ENCODE data around the gene HOOK1. TPM values are rescaled to one million over a fixed set of nuclear protein-coding genes. Genes with fewer than 3 reads are reported as not detected.

HOOK1 gene
- total and polyA plus RNA-seq, 9 donors = 0.15 to 9.9 (median 1.5) TPM

DNA sequence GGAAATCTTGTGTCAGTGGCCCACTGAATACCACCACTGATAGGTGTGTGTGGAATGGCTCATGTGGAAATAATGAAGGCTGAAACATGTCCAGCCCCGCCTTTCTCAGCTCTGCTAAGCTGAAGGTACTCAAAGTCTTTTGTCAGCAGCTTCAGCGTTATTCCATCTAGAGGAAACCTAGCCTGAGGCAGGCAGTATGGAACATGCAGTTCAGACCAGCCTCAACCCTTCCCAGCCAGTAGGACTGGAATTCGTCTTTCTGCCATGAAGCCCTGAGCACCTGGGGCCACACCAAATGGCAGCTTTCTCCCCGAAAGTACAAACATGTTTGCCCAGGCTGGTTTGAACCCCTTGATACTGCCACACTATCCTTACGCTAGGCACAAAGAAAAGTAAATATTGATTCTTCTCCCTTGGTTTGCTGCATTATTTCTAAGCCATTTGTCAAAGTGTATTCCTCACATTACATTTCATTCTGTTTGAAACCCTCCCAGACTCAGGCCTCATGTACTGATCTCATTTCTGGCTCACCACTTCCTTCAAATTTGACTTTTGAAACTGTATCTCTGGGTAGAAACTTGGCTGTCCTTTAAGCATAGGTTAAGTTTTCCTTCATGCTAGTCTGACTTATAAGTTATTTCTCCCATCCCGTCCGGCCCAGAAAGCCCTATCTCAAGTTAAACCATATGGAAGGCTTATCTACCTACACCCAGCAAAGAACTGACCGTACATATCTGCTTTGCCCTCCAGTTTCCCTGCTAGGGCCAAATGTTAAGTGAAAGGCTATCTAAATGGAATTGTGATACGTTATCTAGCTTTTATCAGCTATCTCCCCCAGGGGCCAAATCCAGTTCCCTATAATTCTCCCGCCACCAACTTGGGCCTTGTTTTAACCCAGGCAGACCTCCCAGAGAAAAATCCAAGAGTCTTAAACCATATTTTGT, 45.7 kb upstream of the HOOK1 start:
- no peak overlapping the region for H3K4me3 ChIP-seq
- intact Hi-C loops (cut with DNase I) = no loop called here
- H3K36me3 ChIP-seq = no peaks in the 10 kb centered on the region
- TF ChIP-seq, protein P1, sequence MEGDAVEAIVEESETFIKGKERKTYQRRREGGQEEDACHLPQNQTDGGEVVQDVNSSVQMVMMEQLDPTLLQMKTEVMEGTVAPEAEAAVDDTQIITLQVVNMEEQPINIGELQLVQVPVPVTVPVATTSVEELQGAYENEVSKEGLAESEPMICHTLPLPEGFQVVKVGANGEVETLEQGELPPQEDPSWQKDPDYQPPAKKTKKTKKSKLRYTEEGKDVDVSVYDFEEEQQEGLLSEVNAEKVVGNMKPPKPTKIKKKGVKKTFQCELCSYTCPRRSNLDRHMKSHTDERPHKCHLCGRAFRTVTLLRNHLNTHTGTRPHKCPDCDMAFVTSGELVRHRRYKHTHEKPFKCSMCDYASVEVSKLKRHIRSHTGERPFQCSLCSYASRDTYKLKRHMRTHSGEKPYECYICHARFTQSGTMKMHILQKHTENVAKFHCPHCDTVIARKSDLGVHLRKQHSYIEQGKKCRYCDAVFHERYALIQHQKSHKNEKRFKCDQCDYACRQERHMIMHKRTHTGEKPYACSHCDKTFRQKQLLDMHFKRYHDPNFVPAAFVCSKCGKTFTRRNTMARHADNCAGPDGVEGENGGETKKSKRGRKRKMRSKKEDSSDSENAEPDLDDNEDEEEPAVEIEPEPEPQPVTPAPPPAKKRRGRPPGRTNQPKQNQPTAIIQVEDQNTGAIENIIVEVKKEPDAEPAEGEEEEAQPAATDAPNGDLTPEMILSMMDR (IDR thresholded peaks at IDR 0.05) = no peak
- TF ChIP-seq EP300 (IDR thresholded peaks at IDR 0.05) (no peak), POLR2A (IDR thresholded peaks at IDR 0.05) (no peak)
- no peaks in the 10 kb centered on the region for H3K27me3 ChIP-seq
- H3K9me3 ChIP-seq = no peaks in the 10 kb centered on the region
- no peak overlapping the region for H3K27ac ChIP-seq
- H3K4me1 ChIP-seq (ENCODE audit: insufficient read depth) = no peaks in the 10 kb centered on the region
- WGBS, 3 donors = 93 to 95% (median 95%) methylated on average over 10 of the region's 10 CpGs
- DNase-seq = no peak

DNA sequence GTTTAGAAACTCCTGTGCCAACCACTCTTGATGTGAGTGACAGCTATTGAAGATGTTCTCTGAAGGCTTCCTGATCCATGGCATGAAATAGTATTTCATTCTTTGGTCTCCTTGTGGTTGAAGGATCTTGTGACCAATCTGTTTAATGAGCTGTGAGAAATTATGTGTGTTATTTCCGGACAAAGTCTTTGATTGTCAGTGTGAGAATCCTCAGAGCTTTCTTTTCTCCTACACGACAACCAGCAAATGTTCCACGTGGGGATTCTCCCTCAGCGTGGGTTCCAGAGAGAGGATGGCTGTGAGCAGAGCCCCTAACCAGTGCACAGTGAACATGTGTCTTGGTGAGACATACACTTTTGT, 45.0 kb upstream of the HOOK1 start:
- H3K9me3 ChIP-seq = no peaks in the 10 kb centered on the region
- DNase-seq = no peak
- no peaks in the 10 kb centered on the region for H3K4me1 ChIP-seq (ENCODE audit: insufficient read depth)
- no peak overlapping the region for H3K27ac ChIP-seq
- WGBS, 3 donors = 91 to 93% (median 92%) methylated on average over 4 of the region's 4 CpGs
- no peak for TF ChIP-seq EP300 (IDR thresholded peaks at IDR 0.05)
- no peak for TF ChIP-seq POLR2A (IDR thresholded peaks at IDR 0.05)
- TF ChIP-seq, protein P1 (IDR thresholded peaks at IDR 0.05) = no peak
- no peak overlapping the region for H3K4me3 ChIP-seq
- no peaks in the 10 kb centered on the region for H3K27me3 ChIP-seq
- H3K36me3 ChIP-seq = no peaks in the 10 kb centered on the region
- intact Hi-C loops (cut with DNase I) = no loop called here

GRCh38 chr1:59771361-59771760, 43.4 kb upstream of the HOOK1 start:
- Histone ChIP-seq H3K4me3 (no peak overlapping the region), H3K36me3 (no peaks in the 10 kb centered on the region), H3K27ac (no peak overlapping the region), H3K9me3 (no peaks in the 10 kb centered on the region), H3K27me3 (no peaks in the 10 kb centered on the region), H3K4me1 (ENCODE audit: insufficient read depth) (no peaks in the 10 kb centered on the region)
- intact Hi-C loops (cut with DNase I) = no loop called here
- no peak for DNase-seq
- WGBS, 3 donors = 94 to 98% (median 97%) methylated on average over 3 of the region's 3 CpGs
- TF ChIP-seq, protein P1 (IDR thresholded peaks at IDR 0.05) = no peak
- TF ChIP-seq POLR2A (IDR thresholded peaks at IDR 0.05) (no peak), EP300 (IDR thresholded peaks at IDR 0.05) (no peak)

DNA sequence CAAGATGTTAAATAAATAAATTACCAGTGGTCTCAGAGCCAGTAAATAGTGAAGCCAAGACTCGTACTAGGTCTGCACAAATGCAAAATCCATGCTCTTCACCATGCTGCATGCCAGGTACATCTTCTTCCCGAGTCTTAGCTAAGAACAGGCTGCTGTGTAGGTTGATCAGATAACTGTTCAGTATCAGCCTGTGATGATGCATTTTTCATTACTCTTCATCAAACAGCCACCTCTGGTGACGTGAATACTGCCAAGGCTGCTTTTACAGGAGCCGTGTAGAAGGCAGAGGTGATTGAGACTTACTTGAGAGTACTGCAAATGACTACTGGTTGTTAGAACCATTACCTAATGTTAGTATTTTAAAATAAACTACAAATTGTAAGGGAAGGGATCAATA, 39.3 kb upstream of the HOOK1 start:
- Histone ChIP-seq H3K27ac (no peak overlapping the region), H3K4me3 (no peak overlapping the region), H3K4me1 (ENCODE audit: insufficient read depth) (no peaks in the 10 kb centered on the region), H3K27me3 (no peaks in the 10 kb centered on the region), H3K9me3 (no peaks in the 10 kb centered on the region), H3K36me3 (no peaks in the 10 kb centered on the region)
- 88 to 91% (median 90%) methylated on average over 4 of the region's 4 CpGs for WGBS, 3 donors
- intact Hi-C loops (cut with DNase I) = no loop called here
- no peak for DNase-seq
- TF ChIP-seq POLR2A (IDR thresholded peaks at IDR 0.05) (no peak), EP300 (IDR thresholded peaks at IDR 0.05) (no peak)
- TF ChIP-seq, protein P1 (IDR thresholded peaks at IDR 0.05) = no peak
